ENCODE data around the gene ZNF519.
"Not testable (repeated sequence)": the region's sequence is repeated elsewhere in the genome, so short reads cannot be mapped to it uniquely, and the experiment has no call there.

- TF ChIP-seq, protein P1, sequence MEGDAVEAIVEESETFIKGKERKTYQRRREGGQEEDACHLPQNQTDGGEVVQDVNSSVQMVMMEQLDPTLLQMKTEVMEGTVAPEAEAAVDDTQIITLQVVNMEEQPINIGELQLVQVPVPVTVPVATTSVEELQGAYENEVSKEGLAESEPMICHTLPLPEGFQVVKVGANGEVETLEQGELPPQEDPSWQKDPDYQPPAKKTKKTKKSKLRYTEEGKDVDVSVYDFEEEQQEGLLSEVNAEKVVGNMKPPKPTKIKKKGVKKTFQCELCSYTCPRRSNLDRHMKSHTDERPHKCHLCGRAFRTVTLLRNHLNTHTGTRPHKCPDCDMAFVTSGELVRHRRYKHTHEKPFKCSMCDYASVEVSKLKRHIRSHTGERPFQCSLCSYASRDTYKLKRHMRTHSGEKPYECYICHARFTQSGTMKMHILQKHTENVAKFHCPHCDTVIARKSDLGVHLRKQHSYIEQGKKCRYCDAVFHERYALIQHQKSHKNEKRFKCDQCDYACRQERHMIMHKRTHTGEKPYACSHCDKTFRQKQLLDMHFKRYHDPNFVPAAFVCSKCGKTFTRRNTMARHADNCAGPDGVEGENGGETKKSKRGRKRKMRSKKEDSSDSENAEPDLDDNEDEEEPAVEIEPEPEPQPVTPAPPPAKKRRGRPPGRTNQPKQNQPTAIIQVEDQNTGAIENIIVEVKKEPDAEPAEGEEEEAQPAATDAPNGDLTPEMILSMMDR (IDR thresholded peaks at IDR 0.05 in 4 of 5, conservative IDR thresholded peaks at IDR 0.05 in 1 of 5): not testable (repeated sequence)
- not testable (repeated sequence) for TF ChIP-seq POLR2A (IDR thresholded peaks at IDR 0.05)
Observed at GRCh38 chr18:14131696-14132270, 452 bp downstream of the ZNF519 start.
